RCC 7860 (cell line): ENCODE measurements around the gene GRHL1.

ENCODE experiments used
- DNase-seq: peaks from one replicate; pipeline ENCODE4 v3.0.0-alpha.2; 2015; ENCODE audit warnings: low spot score
- FAIRE-seq: peaks from 2 replicates; lab custom pipeline; 2012; peaks lifted over from hg19 to GRCh38; lab: Jason Lieb, UNC

Gene GRHL1

DNA sequence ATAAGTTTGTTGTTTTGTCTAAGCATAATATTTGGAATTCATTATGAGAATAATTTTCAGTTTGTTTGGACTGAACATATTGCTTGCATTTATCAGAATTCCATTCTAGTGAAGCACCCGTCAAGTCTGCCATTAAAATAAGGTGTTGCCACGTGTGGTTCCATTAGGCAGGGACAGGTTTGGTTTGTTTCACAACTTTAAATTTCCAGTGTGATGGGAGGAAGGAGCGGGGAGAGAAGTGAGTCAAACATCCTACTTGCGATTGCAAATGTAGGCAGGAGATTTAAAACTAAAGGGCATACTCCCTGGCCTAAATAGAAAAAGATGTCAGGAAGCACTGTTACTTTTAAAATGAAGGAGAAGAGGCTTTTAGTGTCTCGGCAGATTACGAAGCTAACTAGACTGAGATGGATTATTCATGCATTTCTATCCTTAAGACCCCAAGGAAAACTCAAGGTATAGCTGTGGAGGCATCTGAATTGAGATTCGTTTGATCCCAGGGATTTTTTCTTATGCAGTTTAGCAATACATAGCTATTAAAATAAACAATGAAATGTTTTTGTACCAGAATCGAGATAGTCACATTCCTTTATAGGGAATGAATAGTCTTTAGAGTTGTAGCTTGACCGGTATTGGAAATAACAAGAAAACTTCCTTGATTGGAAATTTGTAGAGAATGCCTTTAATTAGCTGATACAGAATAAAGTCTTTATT is 19.8 kb downstream of the GRHL1 start:
- no peak for DNase-seq
- FAIRE-seq: no peak

GRCh38 chr2:9971890-9972289 is 20.4 kb downstream of the GRHL1 start:
- FAIRE-seq (no peak), DNase-seq (no peak)

DNA sequence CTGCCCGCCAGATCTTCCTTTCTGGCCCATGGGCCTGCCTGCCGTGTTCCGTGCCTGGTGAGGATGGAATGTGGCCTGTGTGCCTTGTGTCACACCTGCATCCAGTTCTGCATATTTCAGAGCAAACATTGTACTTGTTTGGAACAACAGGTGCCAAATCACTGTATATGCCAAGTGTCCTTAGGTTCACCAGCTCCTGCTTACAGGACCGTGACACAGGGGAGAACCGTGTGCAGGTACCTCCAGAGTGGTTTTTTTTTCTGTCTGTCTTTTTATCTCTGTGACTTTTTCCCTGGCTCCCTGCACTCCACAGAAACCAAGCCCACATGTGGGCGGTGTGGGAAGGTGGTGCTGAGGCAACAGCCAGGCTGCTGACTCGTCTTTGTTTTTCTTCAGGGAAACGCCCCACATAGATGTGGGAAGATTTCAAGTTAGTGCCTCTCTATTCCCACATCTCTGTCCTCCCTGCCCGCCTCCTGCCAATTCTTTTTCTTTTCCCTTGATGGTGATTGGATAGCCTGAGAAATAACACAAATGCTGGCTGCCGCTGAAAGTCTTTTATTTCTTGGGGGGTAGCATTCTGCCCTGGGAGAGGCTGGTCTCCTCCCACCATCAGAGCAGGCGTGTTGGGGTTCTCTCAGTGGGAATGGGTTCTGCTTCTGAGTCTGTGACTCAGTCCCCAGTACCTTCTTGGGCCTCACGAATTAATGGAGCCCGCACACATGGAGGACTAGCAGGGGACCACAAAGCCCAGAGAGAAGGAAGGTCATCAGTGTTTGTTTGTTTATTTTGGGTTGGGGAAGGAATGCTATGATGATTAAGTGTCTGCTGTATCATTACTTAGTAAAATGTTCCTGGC is 21.4 kb downstream of the GRHL1 start:
- DNase-seq: no peak
- FAIRE-seq: no peak

DNA sequence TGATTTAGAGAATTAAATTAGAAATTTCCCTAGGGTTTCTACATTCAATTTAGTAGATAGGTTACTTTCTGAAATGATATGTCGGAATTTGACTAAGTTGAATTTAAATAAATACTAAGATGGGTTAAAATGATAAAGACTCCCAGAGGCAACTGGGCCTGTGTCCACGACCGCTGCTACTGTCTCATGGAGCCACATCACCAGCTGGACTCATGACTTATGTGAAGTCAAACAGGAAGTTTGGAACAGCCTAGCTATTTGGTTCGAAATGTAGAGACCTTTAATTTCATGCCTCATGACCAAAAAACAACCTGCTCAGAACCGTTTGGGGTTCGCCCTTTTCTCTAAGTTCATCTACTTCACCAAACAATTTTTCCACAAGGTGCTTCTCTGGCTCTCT is 22.2 kb downstream of the GRHL1 start:
- no peak for FAIRE-seq
- no peak for DNase-seq

- DNase-seq (no peak), FAIRE-seq (no peak)
These were observed 22.9 kb downstream of the GRHL1 start for GRCh38 chr2:9974343-9974742.

DNA sequence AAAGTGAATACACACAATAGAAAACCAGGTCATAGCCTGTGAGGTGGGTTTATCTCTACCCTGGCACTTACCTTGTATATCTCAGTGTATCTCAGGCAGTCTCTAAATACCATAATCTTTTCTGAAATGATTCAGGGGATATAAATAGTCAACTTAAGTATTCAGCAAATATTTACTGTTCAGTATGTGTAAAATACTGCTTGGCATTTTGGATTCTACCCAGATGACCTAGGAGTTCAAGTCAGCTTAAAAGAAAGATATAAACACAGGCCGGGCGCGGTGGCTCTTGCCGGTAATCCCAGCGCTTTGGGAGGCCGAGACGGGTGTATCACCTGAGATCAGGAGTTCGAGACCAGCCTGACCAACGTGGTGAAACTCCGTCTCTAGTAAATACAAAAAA is 23.8 kb downstream of the GRHL1 start:
- DNase-seq (no peak), FAIRE-seq (no peak)

- DNase-seq (peak; percentile 89), FAIRE-seq (peak; percentile 97)
These were observed 24.4 kb downstream of the GRHL1 start for GRCh38 chr2:9975805-9976447.

DNA sequence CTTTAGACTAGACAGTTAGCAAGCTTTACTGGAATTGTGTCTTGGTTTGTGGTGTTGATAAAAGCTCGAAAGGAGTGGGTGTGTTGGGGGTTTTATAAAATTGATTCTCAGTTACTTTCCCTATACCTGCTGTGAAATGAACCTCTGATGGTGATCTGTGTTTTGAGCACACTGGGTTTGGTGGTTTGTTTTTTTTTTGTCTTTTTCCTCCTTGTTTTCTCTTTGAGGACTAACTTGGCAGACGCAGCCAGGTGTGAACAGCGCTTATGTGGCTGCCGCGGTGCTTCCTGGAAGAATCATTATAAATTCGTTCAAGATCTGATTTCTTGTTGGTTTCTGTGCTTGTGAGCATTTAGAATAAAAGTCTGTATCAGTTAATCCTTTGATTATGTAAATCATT is 28.5 kb downstream of the GRHL1 start:
- FAIRE-seq: no peak
- DNase-seq: no peak

GRCh38 chr2:9980520-9980919 is 29.0 kb downstream of the GRHL1 start:
- DNase-seq (no peak), FAIRE-seq (no peak)

- FAIRE-seq (no peak), DNase-seq (no peak)
These were observed 30.2 kb downstream of the GRHL1 start for GRCh38 chr2:9981655-9982054.

DNA sequence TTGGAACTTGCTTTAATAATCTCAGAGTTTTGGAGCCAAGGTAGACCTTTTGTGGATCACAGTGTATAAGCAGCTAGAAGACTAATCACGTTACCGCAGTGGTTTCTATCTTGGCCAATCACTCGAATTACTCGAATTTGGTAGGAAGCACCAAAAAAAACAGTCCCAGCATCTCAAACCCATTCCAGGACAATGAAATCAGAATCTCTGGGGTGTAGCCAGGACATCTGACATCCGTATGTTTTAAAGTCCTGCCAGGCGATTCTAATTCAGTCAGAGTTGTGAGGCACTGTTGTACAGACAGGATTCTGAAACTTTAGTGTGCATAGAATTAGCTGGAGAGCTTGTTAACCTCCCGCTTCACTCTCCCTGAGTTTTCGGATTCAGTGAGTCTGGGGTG is 30.8 kb downstream of the GRHL1 start:
- DNase-seq (no peak), FAIRE-seq (no peak)

- FAIRE-seq: no peak
- DNase-seq: no peak
These were observed 31.4 kb downstream of the GRHL1 start for GRCh38 chr2:9982891-9983290.

GRCh38 chr2:9983401-9984216 is 32.1 kb downstream of the GRHL1 start:
- FAIRE-seq (no peak), DNase-seq (no peak)

- no peak for FAIRE-seq
These were observed 32.8 kb downstream of the GRHL1 start for GRCh38 chr2:9984217-9984739.

GRCh38 chr2:9984871-9985480 is 33.5 kb downstream of the GRHL1 start:
- DNase-seq (no peak), FAIRE-seq (no peak)

More at GRCh38 chr2:9984217-9984739, 32.8 kb downstream of the GRHL1 start:
- DNase-seq: peak; percentile 22

DNA sequence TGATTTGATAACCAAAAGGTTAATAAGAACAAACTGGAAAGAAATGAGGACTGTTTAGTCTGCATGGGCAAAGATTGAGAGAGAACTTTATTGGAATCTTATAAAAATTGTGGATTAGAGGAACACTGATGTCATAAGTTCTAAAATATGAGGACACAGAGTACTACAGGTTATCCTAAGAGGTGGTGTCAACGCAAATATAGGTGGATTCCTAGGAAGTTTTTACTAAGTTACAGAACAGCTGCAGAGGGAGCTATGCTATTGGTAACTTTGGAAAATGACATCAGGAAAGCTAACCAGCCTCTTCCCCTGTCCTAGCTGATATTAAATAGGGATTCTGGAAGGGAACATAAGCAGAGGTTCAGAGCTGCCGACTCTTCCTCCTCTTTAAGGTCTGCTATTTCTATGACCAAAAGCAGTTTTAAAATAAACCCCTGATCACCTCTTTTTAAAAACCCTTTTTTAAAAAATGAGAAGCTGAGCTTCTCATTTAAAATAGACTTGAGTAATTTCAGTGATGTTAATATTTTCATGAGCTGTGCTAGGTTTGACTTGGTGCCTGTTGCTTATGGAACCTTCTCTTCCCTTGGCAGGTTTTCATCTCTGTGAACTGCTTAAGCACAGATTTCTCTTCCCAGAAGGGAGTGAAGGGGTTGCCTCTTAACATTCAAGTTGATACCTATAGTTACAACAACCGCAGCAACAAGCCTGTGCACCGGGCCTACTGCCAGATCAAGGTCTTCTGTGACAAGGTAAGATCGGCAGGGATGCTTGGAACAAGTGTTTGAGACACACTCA is 34.2 kb downstream of the GRHL1 start:
- no peak for FAIRE-seq

DNA sequence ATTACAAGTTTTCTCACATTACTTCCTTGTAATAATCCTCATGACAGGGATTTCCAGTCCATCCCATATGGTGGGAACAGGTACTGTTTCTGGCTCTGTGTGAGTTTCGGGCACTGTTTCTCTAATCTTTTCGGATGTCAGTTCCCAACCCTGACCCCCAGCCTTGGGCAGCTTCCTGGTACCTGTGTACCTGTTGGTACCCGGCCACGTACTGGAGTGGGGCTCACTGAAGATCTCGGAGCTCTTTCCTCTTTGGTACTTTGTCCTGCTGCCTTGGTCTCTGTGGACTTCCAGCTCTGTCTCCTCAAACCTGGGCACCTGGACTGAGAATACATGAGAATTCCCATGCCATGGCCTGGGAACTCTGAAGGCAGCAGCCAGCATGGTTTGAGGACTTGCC is 36.8 kb downstream of the GRHL1 start:
- DNase-seq: no peak
- no peak for FAIRE-seq

More for the DNA sequence above, 34.2 kb downstream of the GRHL1 start:
- DNase-seq: no peak

GRCh38 chr2:9990736-9991135 is 39.2 kb downstream of the GRHL1 start:
- FAIRE-seq (no peak), DNase-seq (peak; percentile 30)

DNA sequence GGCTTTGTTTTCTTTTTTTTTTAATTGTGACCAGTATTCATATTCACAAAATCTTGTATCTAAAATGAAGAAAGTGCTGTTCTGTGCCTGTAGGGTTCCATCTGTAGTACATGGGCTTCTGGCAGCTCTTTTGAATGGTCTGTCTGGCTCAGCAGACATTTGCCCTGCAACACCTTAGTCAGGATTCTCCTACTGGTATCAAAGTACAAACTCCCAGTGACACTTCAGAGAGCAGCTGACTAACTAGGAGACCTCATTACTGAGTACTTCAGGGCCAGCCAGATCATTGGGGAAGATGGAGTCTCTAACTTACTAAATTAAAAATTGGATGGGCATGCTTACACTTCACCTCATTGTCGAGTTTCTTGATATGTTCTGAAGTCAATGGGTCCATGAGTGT is 39.7 kb downstream of the GRHL1 start:
- DNase-seq (no peak), FAIRE-seq (no peak)
